ENCODE measurements around the gene RMND1.
"Not testable (repeated sequence)": the region's sequence is repeated elsewhere in the genome, so short reads cannot be mapped to it uniquely, and the experiment has no call there.

RMND1 gene

DNA sequence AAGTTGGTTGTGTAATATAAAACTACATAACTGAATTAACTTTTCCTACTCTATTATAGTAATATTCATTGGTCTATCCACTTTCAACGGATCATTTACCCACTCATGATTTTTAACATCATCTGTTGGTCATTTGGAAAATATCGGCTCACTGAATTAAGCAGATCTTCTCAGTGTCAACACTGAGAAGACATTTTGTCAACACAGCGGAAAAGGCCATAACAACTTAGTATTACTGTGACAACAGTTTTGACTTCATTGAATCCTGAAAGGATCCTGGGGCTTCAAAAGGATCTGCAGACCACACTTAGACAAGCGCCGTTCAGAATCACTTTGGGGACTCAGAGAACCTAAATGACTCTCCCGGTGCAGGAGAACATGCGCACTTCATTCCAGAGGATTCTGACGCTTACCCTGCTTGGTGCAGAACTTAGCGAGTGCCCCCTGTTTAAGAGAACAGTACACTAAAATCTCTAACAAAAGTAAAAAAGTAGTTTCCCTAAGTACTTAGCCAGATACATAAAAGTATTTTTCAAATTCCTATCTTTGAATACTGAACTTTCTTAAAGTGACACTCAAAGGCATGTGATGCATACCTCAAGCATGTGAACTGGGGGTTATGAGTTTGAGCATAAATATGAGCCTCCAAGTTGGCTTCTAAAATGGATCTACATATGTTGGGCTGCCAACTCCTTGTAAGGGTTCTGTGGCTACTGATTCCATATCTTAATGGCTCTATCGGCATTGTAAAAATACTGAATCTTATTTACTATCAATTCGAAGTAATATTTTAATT lies 64.6 kb downstream of the RMND1 start:
- in situ Hi-C loops (cut with MboI; ENCODE audit: low sequenced_read_pairs), result no loop called here

- in situ Hi-C loops (cut with MboI; ENCODE audit: low sequenced_read_pairs), result no loop called here
These were observed 66.7 kb downstream of the RMND1 start for GRCh38 chr6:151385177-151385576.

DNA sequence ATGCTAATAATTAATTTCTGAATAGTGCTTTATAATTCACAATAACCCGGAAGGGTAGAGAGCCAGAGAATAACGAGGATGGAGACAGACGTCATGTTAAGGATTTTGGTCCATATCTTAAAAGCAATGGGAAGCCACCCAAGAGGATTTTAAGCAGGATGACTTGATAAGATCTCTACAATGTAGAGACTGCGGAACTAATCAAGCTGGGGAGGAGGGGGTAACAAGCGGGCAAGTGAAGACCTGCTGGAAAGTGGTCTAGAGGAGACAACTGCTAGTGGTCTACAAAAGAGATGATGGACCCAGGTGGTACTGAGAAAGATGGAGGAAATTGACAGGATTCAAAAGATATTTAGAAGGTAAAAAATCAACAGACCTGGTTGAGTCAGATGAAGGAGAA lies 67.8 kb downstream of the RMND1 start:
- in situ Hi-C loops (cut with MboI; ENCODE audit: low sequenced_read_pairs), result no loop called here

GRCh38 chr6:151382631-151383030 lies 69.3 kb downstream of the RMND1 start:
- in situ Hi-C loops (cut with MboI; ENCODE audit: low sequenced_read_pairs), result not testable (repeated sequence)

DNA sequence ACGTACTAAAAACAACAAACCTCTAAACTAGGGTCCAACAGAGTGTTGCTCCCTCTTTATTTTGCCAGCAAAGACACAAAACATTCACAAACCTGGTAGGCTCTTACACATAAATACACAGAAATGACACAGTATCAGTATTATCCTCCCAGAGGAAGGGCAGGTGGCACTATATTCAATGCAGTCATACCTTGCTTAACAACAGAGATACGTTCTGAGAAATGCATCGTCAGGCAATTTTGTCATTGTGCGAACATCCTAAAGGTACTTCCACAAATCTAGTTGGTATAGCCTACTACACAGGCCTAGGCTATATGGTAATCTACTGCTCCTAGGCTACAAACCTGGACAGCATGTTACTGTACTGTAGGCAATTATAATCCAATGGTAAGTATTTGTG lies 70.2 kb downstream of the RMND1 start:
- in situ Hi-C loops (cut with MboI; ENCODE audit: low sequenced_read_pairs), result no loop called here

- in situ Hi-C loops (cut with MboI; ENCODE audit: low sequenced_read_pairs), result no loop called here
These were observed 71.1 kb downstream of the RMND1 start for GRCh38 chr6:151380848-151381205.

- in situ Hi-C loops (cut with MboI; ENCODE audit: low sequenced_read_pairs), result no loop called here
These were observed 71.7 kb downstream of the RMND1 start for GRCh38 chr6:151379933-151380847.

DNA sequence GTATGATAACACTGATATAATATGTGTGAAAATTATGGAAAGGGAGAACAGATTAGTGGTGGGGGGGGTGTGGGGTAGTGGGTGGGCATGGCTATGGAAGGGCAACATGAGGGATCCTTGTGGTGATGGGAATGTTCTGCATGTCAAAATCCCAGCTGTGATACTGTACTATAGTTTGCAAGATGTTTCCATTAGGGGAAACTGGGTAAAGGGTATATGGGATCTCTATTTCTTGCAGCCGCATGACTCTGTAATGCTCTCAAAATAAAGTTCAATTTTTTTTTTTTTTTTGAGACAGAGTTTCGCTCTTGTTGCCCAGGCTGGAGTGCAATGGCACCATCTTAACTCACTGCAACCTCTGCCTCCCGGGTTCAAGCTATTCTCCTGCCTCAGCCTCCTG lies 74.8 kb downstream of the RMND1 start:
- in situ Hi-C loops (cut with MboI; ENCODE audit: low sequenced_read_pairs), result no loop called here

DNA sequence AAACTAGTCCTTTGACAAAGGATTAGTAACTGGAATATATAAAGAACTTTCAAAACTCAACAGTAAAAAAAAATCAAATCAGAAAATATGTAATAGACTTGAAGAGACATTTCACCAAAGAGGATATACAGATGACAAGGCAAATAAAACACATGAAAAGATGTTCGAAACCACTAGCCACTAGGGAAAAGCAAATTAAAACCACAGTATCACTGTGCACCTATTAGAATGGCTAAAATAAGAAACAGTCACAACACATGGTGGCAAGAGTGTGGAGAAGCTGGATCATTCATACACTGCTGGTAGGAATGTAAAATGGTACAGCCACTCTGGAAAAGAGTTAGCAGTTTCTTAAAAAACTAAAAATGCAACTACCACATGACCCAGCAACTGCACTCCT lies 75.5 kb downstream of the RMND1 start:
- in situ Hi-C loops (cut with MboI; ENCODE audit: low sequenced_read_pairs), result no loop called here

DNA sequence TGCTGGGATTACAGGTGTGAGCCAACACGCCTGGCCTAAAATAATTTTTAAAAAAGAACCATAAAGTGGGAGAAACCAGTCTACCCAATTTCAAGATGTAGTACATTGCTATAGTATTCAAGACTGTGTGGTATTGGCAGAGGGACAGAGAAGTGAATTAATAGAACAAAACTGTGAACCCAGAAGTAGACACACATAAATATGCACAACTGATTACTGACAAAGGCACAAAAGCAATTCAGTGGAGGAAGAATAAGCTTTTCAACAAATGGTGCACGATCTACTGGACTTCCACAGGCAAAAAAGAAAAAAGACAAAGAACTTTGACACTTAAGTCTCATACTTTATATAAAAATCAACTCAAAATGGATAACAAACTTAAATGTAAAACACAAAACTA lies 76.1 kb downstream of the RMND1 start:
- in situ Hi-C loops (cut with MboI; ENCODE audit: low sequenced_read_pairs), result no loop called here

DNA sequence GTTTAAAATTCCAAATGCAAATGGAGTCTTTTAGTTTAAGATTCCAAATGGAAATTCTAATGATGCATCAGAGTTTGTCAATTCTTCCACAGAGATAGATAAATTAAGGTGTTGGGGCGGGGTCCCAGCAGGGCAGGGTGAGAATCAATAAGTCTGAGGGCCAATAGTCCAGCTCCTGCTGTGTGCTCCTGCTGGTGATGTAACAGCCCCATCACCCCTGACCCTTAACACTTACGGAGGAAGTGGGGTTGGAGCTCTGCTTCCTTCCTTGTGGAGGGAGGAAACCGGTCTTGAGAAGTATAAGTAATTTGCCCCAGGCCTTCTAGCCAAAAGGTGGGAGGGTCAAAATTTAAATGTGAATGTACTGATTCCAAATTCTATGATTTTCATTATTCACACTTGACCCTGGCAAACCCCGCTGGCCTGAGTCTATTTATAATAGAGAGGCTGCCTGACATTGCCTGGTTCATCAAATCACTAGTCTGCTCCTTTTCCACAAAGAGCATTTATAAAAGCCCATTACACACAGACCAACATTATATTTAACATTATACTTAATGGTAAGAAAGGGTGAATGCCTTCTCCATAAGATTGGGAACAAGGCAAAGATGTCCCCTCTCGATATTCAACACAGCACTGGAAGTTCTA lies 77.8 kb downstream of the RMND1 start:
- in situ Hi-C loops (cut with MboI; ENCODE audit: low sequenced_read_pairs), result no loop called here

DNA sequence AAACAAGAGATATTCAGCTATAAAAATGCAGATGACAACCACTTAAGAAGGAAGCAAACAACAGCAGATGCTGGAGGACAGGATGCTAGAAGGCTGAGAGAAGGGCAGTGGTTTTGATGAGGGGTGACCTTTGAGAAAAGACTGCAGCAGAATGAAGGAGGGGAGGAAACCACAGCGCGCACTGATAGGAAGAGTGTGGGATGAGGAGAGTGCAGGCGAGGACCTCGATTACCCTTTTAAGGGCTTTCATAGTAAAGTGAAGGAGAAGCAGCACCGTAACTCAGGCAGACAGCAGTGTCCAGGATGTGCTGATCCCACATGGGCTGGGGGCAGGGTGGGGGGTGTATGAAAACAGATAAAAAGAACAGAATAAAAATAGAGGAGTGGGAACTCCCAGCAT lies 79.8 kb downstream of the RMND1 start:
- in situ Hi-C loops (cut with MboI; ENCODE audit: low sequenced_read_pairs), result no loop called here

- in situ Hi-C loops (cut with MboI; ENCODE audit: low sequenced_read_pairs), result no loop called here
These were observed 81.3 kb downstream of the RMND1 start for GRCh38 chr6:151370509-151371078.

- in situ Hi-C loops (cut with MboI; ENCODE audit: low sequenced_read_pairs), result no loop called here
These were observed 86.7 kb downstream of the RMND1 start for GRCh38 chr6:151365233-151365632.

DNA sequence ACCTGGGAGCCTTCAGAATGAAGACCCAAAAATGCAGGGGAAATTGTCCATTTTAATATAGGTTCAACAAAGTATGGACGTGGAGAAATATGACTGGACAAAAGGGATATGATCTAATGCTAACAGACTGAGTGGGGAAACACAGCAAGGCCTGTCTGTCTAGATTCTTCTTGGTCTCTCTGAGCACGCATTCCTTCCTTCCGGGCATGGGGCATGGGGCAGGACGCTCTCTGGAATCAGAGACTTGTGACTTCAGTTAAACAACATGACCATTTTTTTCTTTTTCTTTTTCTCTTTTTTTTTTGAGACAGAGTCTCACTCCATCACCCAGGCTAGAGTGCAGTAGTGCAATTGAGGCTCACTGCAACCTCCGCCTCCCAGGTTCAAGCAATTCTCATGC lies 92.4 kb downstream of the RMND1 start:
- in situ Hi-C loops (cut with MboI; ENCODE audit: low sequenced_read_pairs), result no loop called here

- in situ Hi-C loops (cut with MboI; ENCODE audit: low sequenced_read_pairs), result no loop called here
These were observed 93.5 kb downstream of the RMND1 start for GRCh38 chr6:151358475-151358874.

DNA sequence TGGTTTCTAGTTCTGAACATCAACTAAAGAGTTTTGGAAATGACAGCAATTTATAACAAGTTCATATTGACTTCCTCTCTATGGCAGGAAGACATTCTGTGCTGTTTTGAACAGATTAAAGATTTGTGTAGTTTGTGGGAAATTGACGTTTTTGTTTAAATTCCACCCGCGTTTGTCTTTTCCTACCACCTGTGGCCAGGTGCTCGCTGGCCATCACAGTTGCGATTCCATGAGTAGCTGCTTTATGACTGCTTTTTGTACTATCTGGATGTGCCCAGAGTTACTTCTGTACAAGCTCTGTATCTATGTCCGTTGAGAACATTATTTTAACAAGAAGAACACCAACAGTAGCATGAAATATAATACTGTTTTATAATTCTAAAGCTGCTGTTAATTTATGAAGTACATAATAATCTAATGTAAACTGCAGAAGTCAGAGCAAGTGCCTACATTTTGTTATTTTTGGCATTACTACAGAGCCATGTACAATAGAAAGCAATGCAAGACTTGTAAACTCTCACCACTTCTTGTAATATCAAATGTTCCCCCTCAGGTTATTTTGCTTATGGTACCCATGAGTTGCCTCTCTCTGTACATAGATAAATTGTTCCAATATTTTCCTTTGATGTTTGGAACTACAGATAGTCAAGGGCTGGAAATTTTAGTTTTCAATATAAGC lies 94.0 kb downstream of the RMND1 start:
- in situ Hi-C loops (cut with MboI; ENCODE audit: low sequenced_read_pairs), result no loop called here

DNA sequence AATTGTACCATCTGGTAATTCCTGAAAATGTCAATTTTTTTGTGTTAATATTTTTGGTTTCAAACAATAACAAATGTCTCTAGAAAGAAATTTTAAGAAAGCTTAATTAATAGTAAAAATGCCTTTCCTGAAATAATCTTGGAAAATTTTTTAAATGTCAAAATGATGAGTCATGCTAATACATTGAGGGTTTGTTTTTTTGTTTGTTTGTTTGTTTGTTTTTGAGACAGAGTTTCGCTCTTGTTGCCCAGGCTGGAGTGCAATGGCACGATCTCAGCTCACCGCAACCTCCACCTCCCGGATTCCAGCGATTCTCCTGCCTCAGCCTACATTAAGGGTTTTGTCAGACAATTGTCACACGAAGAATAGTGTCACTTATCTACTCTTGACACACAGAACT lies 94.9 kb downstream of the RMND1 start:
- in situ Hi-C loops (cut with MboI; ENCODE audit: low sequenced_read_pairs), result not testable (repeated sequence)
